Putamen (tissue), 1 donor: ENCODE data around the gene FN3KRP.
"Not testable (repeated sequence)": the region's sequence is repeated elsewhere in the genome, so short reads cannot be mapped to it uniquely, and the experiment has no call there.

Source experiments
- DNase-seq: peaks from one replicate; pipeline ENCODE4 v3.0.0-alpha.2; 2016; ENCODE audit warnings: low spot score

The FN3KRP gene

GRCh38 chr17:82743344-82744219 lies 27.1 kb downstream of the FN3KRP start:
- no peak for DNase-seq

GRCh38 chr17:82744736-82745135 lies 28.2 kb downstream of the FN3KRP start:
- DNase-seq: not testable (repeated sequence)

GRCh38 chr17:82745524-82745923 lies 29.0 kb downstream of the FN3KRP start:
- no peak for DNase-seq

GRCh38 chr17:82748756-82749155 lies 32.2 kb downstream of the FN3KRP start:
- DNase-seq: no peak

GRCh38 chr17:82750241-82750908 lies 33.9 kb downstream of the FN3KRP start:
- no peak for DNase-seq

GRCh38 chr17:82751171-82751570 lies 34.7 kb downstream of the FN3KRP start:
- no peak for DNase-seq

- DNase-seq: peak; percentile 87
These were observed 35.3 kb downstream of the FN3KRP start, which contains the start of gene TBCD for GRCh38 chr17:82751571-82752370. TSS of gene TBCD (plus strand) at chr17:82752065. CDS start at chr17:82752194, 129 bp downstream.

- DNase-seq: no peak
These were observed 36.1 kb downstream of the FN3KRP start for GRCh38 chr17:82752371-82753200.

GRCh38 chr17:82753201-82753464 lies 36.6 kb downstream of the FN3KRP start:
- DNase-seq: no peak

- DNase-seq: peak; percentile 81
These were observed 38.0 kb downstream of the FN3KRP start for GRCh38 chr17:82754297-82755208.

GRCh38 chr17:82756166-82756565 lies 39.7 kb downstream of the FN3KRP start:
- no peak for DNase-seq

- no peak for DNase-seq
These were observed 48.9 kb downstream of the FN3KRP start for GRCh38 chr17:82765371-82765770.

GRCh38 chr17:82767041-82767754 lies 50.7 kb downstream of the FN3KRP start:
- peak; percentile 70 for DNase-seq

GRCh38 chr17:82769041-82769440 lies 52.5 kb downstream of the FN3KRP start:
- no peak for DNase-seq

- no peak for DNase-seq
These were observed 55.5 kb downstream of the FN3KRP start for GRCh38 chr17:82772026-82772425.

- DNase-seq: not testable (repeated sequence)
These were observed 58.0 kb downstream of the FN3KRP start for GRCh38 chr17:82774456-82774855.

- no peak for DNase-seq
These were observed 58.7 kb downstream of the FN3KRP start for GRCh38 chr17:82775001-82775823.

GRCh38 chr17:82776454-82776853 lies 59.9 kb downstream of the FN3KRP start:
- DNase-seq: no peak
